SJCRH30 (cell line): ENCODE data around the gene SLC25A51. TPM values are rescaled to one million over a fixed set of nuclear protein-coding genes. Genes with fewer than 3 reads are reported as not detected.
A peak's percentile ranks its signal among the peaks of the same experiment; 100 is the strongest.

Source experiments
- DNase-seq, 2 experiments: peaks; one replicate each; pipeline ENCODE4 v3.0.0-alpha.2; 2015 to 2020
- H3K27ac ChIP-seq: fragments of 250-450 bp; sonication (Bioruptor Pico); 2 replicates; pipeline ENCODE4 v1.5.1; 2020; ENCODE audit warnings: mild to moderate bottlenecking, moderate library complexity
- H3K27me3 ChIP-seq: fragments of 250-450 bp; sonication (Bioruptor Pico); 2 replicates; pipeline ENCODE4 v1.5.1; 2020; ENCODE audit warnings: mild to moderate bottlenecking, moderate library complexity
- H3K36me3 ChIP-seq: fragments of 250-450 bp; sonication (Bioruptor Pico); 2 replicates; pipeline ENCODE4 v1.5.1; 2020; ENCODE audit warnings: mild to moderate bottlenecking, moderate library complexity
- H3K4me1 ChIP-seq: fragments of 250-450 bp; sonication (Bioruptor Pico); 2 replicates; pipeline ENCODE4 v1.5.1; 2020; ENCODE audit warnings: mild to moderate bottlenecking, moderate library complexity
- H3K4me3 ChIP-seq: fragments of 250-450 bp; sonication (Bioruptor Pico); 2 replicates; pipeline ENCODE4 v1.5.1; 2020; ENCODE audit warnings: mild to moderate bottlenecking, moderate library complexity
- H3K9me3 ChIP-seq: fragments of 250-450 bp; sonication (Bioruptor Pico); replicated peaks from 2 replicates; pipeline ENCODE4 v1.5.1; 2020; ENCODE audit warnings: mild to moderate bottlenecking, moderate library complexity
- total RNA-seq: library from RNA; depleted of rRNA; stranded (reverse); fragments of >200 nt; shearing (Covaris generic); gene quantifications from 2 replicates; pipeline ENCODE4 v1.2.3, GENCODE V29; 2014

Gene SLC25A51
- total RNA-seq, 1 experiment from 2014 or later = 33.8 TPM

DNA sequence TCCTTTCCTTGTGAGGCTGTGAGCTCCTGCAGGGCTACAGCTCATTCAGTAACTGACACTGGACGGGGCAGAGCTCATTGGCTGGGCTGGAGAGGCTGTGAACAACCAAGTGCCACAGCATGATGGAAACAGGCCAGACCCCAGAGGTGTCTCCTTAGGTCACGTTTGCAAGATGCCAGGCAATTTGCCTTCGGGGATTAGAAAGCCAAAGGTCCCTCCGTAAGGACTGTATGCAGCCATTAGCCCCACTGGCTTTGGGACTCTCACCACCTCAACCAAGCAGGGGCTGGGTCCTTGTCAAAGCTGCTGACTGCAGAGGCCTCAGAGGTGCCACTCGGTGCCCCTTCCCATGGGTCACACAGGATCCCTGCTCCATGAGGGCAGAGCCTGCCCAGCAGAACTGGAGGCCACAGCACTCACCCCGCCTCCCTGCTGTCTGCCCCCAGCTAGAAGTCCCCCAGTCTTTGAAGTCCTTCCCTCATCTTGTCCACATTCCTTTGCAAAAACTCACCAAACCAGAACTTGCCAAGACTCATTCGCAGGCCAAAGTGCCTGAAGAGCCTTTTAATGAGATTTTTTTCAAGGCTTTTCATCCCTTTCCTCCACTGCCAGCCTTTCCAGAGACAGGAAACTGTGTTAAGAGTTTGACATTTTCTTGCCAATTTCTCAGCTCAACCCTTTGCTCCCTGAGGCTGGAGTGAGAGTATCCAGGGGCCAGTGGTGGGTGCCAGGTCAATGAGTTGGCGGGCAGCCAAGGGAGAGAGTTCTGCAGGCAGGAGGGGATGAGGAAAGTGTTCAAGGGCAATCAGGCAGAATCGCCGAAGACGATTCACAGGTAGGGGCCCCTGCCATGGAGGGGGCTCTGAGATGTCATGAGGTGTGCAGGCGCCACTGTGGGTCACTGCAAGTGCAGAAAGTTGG, 39.7 kb upstream of the SLC25A51 start:
- Histone ChIP-seq H3K36me3 (peaks cover 21% of the 10 kb centered on the region; the same call in 1 of the 2 replicates), H3K9me3 (no peaks in the 10 kb centered on the region), H3K4me3 (no peak overlapping the region), H3K27me3 (no peaks in the 10 kb centered on the region), H3K4me1 (peaks cover 39% of the 10 kb centered on the region), H3K27ac (no peak overlapping the region)
- DNase-seq = peak; percentile 26 to 30

GRCh38 chr9:37942621-37943344, 38.9 kb upstream of the SLC25A51 start:
- Histone ChIP-seq H3K36me3 (peaks cover 14% of the 10 kb centered on the region; the same call in 1 of the 2 replicates), H3K4me1 (peaks cover 45% of the 10 kb centered on the region)

DNA sequence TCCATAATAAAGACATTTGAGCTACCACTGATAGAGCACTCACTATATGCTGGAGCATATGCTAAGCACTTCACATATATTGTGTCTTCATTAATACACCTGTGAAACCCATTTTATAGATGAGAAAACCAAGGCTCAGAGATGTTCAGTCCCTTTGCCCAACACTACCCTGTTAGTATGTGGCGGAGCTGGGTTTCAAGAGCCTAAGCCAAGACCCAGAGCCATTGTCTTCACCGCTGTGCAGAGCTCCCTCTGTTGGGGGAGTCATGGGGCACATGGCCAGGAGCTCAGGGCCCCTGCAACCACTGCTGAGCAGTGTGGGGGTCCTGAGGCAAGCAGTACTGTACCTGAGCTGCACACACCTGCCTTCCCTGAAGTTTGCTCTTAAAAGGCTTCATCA, 37.3 kb upstream of the SLC25A51 start:
- no peak overlapping the region for H3K27ac ChIP-seq
- H3K27me3 ChIP-seq = no peaks in the 10 kb centered on the region

More at GRCh38 chr9:37942621-37943344, 38.9 kb upstream of the SLC25A51 start:
- H3K4me3 ChIP-seq = no peak overlapping the region
- no peaks in the 10 kb centered on the region for H3K9me3 ChIP-seq
- no peaks in the 10 kb centered on the region for H3K27me3 ChIP-seq
- H3K27ac ChIP-seq = no peak overlapping the region
- DNase-seq = no peak

DNA sequence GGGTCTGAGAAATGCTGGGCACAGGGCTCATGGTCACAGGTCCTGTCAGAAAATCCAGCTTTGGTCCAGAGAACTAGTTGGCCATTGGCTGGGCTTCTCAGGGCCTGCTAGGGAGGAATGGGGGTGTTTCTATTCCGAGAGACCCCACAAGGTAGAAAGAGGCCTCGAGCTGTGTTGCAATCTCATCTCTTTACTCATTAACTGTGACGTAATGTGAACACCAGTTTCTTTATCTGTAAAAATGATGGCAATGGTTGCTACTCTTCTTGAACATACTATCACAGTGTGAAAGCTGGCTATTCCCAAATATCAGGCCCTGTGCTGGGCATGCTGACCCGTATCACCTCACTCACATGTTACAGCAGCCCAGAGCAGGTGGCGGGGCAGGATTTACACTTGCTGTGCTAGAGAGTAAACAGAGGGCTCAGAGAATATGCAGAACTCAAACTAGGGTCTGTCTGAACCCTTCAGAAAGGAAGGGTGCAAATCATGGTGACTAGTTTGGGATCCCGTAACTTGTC, 35.7 kb upstream of the SLC25A51 start:
- Histone ChIP-seq H3K36me3 (no peaks in the 10 kb centered on the region), H3K27me3 (no peaks in the 10 kb centered on the region), H3K9me3 (no peaks in the 10 kb centered on the region), H3K4me3 (no peak overlapping the region), H3K4me1 (peaks cover 45% of the 10 kb centered on the region), H3K27ac (no peak overlapping the region)
- no peak for DNase-seq

More for the DNA sequence above, 37.3 kb upstream of the SLC25A51 start:
- Histone ChIP-seq H3K4me1 (peaks cover 56% of the 10 kb centered on the region), H3K4me3 (no peak overlapping the region), H3K9me3 (no peaks in the 10 kb centered on the region), H3K36me3 (peaks cover 7% of the 10 kb centered on the region; the same call in 1 of the 2 replicates)
- DNase-seq = no peak

DNA sequence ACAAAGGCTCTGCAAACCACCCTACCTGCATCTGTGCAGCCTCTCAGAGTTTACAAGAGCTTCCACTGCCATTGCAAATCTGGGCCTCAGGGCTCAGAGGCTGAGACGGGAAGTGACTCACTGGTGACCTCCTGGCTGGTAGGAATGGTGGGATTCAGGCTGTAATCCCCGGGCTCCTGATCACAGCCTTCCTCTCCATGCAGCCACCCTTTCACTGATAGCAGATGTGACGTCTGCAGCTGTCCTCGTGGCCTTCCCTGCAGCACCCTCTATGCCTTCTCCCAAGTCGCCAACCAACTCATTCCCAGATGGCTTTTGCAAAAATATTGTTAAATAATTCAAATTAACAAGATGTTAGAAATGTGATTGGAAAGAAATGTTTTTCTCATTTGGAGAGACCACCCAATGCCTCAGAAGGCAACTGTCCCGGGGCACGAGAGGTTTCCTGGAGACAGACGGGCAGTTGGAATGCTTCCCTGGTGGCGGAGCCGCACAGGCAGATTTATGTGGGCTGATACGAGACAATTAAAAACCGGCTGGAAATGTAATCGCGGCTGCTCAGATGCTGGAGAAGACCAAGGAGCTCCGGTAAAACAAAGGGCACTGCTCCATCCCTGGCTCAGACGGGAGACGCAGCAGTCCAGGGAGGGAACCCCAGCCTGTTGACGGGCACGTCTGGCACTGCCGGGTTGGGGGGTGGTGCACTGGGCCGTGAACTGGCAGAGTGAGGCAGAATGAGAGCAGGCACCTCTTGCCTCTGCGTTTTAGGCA, 34.4 kb upstream of the SLC25A51 start:
- H3K4me3 ChIP-seq = peak overlapping the region; percentile 40
- H3K36me3 ChIP-seq = peaks cover under 1% of the 10 kb centered on the region; the same call in 1 of the 2 replicates
- no peaks in the 10 kb centered on the region for H3K27me3 ChIP-seq
- no peaks in the 10 kb centered on the region for H3K9me3 ChIP-seq
- peak overlapping the region; percentile 82 for H3K27ac ChIP-seq
- peaks cover 32% of the 10 kb centered on the region for H3K4me1 ChIP-seq
- peak; percentile 89 to 95 for DNase-seq

GRCh38 chr9:37937366-37937765, 33.4 kb upstream of the SLC25A51 start:
- DNase-seq = no peak
- Histone ChIP-seq H3K4me1 (peaks cover 29% of the 10 kb centered on the region), H3K27ac (peak overlapping the region; percentile 82), H3K36me3 (peaks cover 4% of the 10 kb centered on the region; the same call in 1 of the 2 replicates), H3K9me3 (no peaks in the 10 kb centered on the region), H3K4me3 (no peak overlapping the region), H3K27me3 (no peaks in the 10 kb centered on the region)

DNA sequence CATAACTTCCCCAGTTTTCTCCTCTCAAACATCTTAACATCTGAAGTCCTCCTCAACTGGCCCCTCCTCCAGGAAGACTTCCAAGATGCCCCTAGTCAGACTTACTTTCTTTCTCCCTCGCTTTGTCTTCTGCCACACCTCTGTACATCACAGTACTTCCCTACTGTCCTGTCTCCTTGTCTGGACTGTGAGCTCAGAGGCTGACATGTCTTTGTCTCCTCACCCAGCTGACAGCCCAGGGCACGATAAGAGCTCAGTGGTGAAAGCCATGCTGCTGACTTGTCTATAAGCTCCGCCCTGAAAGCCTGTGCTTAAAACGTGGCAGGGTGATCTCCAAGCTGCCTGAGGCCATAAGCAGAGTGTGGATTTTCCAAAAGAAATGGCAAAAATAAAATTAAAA, 33.0 kb upstream of the SLC25A51 start:
- Histone ChIP-seq H3K27me3 (no peaks in the 10 kb centered on the region), H3K9me3 (no peaks in the 10 kb centered on the region), H3K36me3 (peaks cover 4% of the 10 kb centered on the region; the same call in 1 of the 2 replicates), H3K27ac (no peak overlapping the region; the same call in 1 of the 2 replicates), H3K4me1 (peaks cover 29% of the 10 kb centered on the region), H3K4me3 (no peak overlapping the region)
- DNase-seq = peak in 1 of 2 experiments; percentile 47

GRCh38 chr9:37936376-37936775, 32.4 kb upstream of the SLC25A51 start:
- no peaks in the 10 kb centered on the region for H3K27me3 ChIP-seq
- no peak overlapping the region for H3K4me3 ChIP-seq
- H3K36me3 ChIP-seq = peaks cover 4% of the 10 kb centered on the region; the same call in 1 of the 2 replicates
- DNase-seq = no peak
- peaks cover 29% of the 10 kb centered on the region for H3K4me1 ChIP-seq
- no peaks in the 10 kb centered on the region for H3K9me3 ChIP-seq
- no peak overlapping the region for H3K27ac ChIP-seq

DNA sequence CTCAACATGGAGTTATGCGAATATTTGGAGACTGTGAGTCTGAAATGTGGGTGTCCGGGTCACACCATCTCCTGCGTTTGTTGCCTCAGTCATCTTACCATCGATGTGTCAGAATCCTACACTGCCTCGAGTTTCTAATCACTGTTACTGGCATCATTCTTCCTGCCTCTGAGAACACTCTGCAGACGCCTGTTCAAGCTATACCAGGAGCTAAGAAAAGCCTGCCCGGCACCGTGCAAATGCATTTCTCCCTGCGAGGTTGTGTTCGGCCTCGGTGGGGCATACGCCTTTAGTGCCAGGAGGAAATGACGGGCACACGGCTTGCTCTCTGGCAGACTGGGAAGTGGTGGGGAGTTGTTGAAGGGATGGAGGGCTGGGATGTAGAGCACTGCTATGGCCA, 31.2 kb upstream of the SLC25A51 start:
- H3K4me3 ChIP-seq = no peak overlapping the region
- no peaks in the 10 kb centered on the region for H3K9me3 ChIP-seq
- no peak overlapping the region for H3K27ac ChIP-seq
- peaks cover 29% of the 10 kb centered on the region for H3K4me1 ChIP-seq
- no peaks in the 10 kb centered on the region for H3K27me3 ChIP-seq
- peaks cover 6% of the 10 kb centered on the region; the same call in 1 of the 2 replicates for H3K36me3 ChIP-seq
- DNase-seq = no peak

DNA sequence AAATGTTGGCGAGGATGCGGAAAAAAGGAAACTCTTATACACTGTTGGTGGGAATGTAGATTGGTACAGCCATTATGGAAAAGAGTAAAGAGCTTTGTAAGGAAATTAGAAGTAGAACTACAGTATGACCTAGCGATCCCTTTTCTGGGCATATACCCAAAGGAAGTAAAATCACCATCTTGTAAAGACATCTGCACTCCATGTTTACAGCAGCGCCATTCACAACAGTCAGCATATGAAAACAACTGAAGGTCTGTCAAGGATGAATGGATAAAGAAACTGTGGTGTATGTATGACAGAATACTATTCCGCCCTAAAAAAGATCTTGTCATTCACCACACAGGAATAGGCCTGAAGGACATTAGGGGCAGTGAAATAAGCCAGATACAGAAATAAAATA, 27.7 kb upstream of the SLC25A51 start:
- no peaks in the 10 kb centered on the region for H3K9me3 ChIP-seq
- H3K4me1 ChIP-seq = no peaks in the 10 kb centered on the region; the same call in 1 of the 2 replicates
- no peak overlapping the region for H3K4me3 ChIP-seq
- H3K27ac ChIP-seq = no peak overlapping the region
- H3K36me3 ChIP-seq = peaks cover 6% of the 10 kb centered on the region; the same call in 1 of the 2 replicates
- no peaks in the 10 kb centered on the region for H3K27me3 ChIP-seq
- DNase-seq = no peak

- Histone ChIP-seq H3K27me3 (no peaks in the 10 kb centered on the region), H3K36me3 (peaks cover 6% of the 10 kb centered on the region; the same call in 1 of the 2 replicates), H3K4me1 (no peaks in the 10 kb centered on the region), H3K27ac (no peak overlapping the region), H3K4me3 (no peak overlapping the region), H3K9me3 (no peaks in the 10 kb centered on the region)
- no peak for DNase-seq
Measured at GRCh38 chr9:37929441-37929895, 25.5 kb upstream of the SLC25A51 start.

DNA sequence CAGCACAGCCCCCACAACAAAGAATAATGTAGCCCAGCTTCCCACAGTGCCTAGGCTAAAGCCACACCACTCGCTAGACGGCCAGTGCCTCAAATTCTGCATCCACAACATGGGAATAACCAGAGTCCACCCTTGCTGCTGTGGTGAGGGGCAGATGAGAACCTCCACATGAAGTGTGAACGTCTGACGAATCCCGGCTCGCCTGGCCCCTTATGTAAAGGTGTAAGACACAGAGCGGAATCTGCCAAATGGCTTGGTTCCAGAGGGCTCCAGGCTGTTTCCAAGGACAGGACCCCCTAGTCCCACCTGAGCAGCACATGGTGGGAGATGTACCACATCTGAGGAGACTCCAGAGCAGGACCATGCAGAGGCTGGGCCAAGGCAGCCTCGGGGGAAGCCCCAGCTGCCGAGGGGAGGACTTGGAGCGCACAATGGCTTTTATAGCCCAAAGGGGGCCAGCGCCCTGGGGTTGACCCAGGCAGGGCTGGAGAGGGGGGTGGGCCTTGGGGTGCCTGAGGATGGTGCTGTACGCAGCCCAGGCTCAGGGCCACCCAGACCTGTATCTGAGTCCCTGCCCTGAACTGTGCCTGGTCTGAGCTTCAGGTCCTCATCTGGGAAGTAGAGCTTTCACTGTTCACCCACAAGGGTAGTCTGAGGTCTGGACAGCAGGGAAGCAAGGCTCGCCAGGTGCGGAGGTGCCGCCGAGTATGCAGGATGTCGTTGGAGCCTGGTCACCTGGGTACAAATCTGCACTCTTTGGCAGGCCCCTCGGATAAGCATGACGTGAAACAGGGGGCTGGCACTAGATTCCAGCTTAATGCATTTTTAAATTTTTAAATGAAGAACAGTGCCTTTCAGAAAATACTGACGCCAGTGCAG, 24.9 kb upstream of the SLC25A51 start:
- Histone ChIP-seq H3K27ac (no peak overlapping the region), H3K4me3 (no peak overlapping the region), H3K36me3 (peaks cover 6% of the 10 kb centered on the region; the same call in 1 of the 2 replicates), H3K4me1 (no peaks in the 10 kb centered on the region), H3K27me3 (no peaks in the 10 kb centered on the region), H3K9me3 (no peaks in the 10 kb centered on the region)
- no peak for DNase-seq
